Putamen (tissue), 1 donor: ENCODE measurements around the gene PTER.

Experiments used
- DNase-seq: peaks from one replicate; pipeline ENCODE4 v3.0.0-alpha.2; 2016; ENCODE audit warnings: low spot score

The PTER gene

DNA sequence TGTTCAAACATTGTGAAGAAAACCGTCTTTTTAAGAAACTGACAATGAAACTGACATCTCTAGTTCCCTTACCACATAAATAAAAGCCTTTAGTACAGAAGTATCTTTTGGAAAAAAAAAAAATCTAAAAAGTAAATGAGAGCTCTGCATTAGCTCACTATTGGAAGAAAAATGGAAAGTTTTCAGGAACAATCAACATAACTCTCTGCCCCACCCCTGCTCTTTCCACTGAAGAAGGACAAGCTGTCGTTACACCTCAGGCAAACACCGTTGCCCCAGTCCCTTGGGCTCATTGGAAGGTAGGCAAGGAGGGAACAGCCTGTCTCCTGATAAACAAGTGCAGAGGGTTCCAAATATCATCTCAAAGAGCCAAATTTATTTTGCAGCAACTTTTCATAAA lies 107.3 kb downstream of the PTER start:
- no peak for DNase-seq

DNA sequence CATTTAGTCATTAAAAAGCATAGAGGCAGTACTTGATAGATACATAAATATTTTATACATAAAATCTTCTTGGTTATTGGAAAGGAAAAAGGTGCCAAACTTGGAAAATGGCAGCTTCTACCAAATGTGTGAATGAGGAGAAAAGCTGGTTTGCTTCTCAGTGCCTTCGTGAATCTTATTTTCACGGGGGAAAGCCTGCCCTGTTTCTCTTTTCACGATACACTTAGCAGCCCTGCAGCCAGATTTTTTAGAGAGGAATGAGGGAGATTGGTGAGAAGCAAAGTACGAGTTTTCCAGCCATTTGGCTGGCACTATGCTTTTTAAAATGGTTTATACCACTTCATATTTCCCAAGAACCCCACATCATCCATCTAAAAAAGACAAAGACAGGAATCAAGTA lies 107.8 kb downstream of the PTER start:
- DNase-seq = no peak

GRCh38 chr10:16545116-16545736 lies 108.4 kb downstream of the PTER start:
- no peak for DNase-seq

DNA sequence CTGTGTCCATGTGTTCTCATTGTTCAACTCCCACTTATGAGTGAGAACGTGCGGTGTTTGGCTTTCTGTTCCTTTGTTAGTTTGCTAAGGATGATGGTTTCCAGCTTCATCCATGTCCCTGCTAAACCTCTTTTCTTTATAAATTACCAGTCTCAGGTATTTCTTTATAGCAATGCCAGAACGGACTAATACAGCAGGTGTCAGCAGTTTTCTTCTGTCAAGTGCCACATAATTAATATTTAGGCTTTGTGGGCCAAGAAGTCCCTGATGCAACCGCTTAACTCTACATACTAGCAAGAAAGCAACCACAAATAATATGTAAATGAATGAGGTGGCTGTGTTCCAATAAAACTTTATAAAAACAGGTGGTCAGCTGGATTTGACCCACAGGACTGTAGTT lies 111.2 kb downstream of the PTER start:
- DNase-seq = no peak

GRCh38 chr10:16559236-16559773 lies 122.5 kb downstream of the PTER start:
- DNase-seq = no peak

DNA sequence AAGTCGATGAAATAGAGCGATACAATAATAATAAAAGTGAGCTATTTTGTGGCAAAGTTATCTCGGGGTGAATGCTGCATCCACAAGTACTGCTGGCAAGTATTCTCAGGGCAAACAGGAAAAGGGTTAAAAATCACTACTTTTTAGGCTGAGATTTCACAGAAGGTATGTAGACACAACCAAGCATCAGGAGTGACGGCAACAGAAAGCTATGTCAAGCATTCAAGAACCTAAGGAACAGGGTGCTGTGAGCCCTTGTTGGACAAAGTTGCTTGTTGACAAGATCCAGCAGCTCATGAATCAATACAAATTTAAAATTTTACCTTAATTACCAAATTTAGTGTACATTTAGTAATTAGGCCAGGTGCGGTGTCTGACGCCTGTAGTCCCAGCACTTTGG lies 126.1 kb downstream of the PTER start:
- DNase-seq = no peak
